PFSK-1 (cell line): ENCODE data around the gene FGF5.

Experiments
- FOXP2 ChIP-seq: optimal IDR thresholded peaks from 2 replicates; pipeline ENCODE3; 2011; ENCODE audit warnings: borderline replicate concordance, control low read depth, inconsistent platforms; ENCODE audit not compliant: insufficient read depth; ENCODE audit errors: extremely low read length, extremely low read depth
- POLR2AphosphoS5 ChIP-seq: IDR thresholded peaks from 2 replicates; pipeline ENCODE4 v1.6.1; 2012; ENCODE audit warnings: low read depth, mild to moderate bottlenecking, control low read depth, low read length, moderate library complexity
- REST ChIP-seq, 2 experiments: IDR thresholded peaks; 2 replicates each; pipeline versions ENCODE4 v1.6.1 to v1.8.0; 2011 to 2012; ENCODE audit warnings: low read depth in 2 of 2, low read length in 2 of 2, control low read depth in 1 of 2, inconsistent platforms in 1 of 2, mild to moderate bottlenecking in 1 of 2, moderate library complexity in 1 of 2; ENCODE audit not compliant: insufficient read depth in 1 of 2
- SIN3A ChIP-seq: IDR thresholded peaks from 2 replicates; pipeline ENCODE4 v1.6.1; 2012; ENCODE audit warnings: mild to moderate bottlenecking, low read length, moderate library complexity, borderline replicate concordance; ENCODE audit not compliant: insufficient read depth
- TAF1 ChIP-seq: IDR thresholded peaks from 2 replicates; pipeline ENCODE4 v1.6.1; 2012; ENCODE audit warnings: low read length, control low read depth, borderline replicate concordance; ENCODE audit not compliant: insufficient read depth

The FGF5 gene

GRCh38 chr4:80336582-80336981, 70.1 kb downstream of the FGF5 start:
- TF ChIP-seq TAF1 (no peak), FOXP2 (no peak), SIN3A (no peak), POLR2AphosphoS5 (no peak), REST (IDR thresholded peaks at IDR 0.05; ENCODE audit: insufficient read depth in 1 of 2, low read depth in 2 of 2, low read length in 2 of 2) (no peak)

- TF ChIP-seq POLR2AphosphoS5 (no peak), FOXP2 (no peak), TAF1 (no peak), REST (IDR thresholded peaks at IDR 0.05; ENCODE audit: insufficient read depth in 1 of 2, low read depth in 2 of 2, low read length in 2 of 2) (no peak), SIN3A (no peak)
Measured at GRCh38 chr4:80340036-80340435, 73.6 kb downstream of the FGF5 start.
